Measurements from ENCODE around the gene ENGASE. TPM values are rescaled to one million over a fixed set of nuclear protein-coding genes. Genes with fewer than 3 reads are reported as not detected.

The ENGASE gene
- polyA plus RNA-seq, 1 of the 3 experiments (the other 2 are of a cell fraction): 30.1 TPM

DNA sequence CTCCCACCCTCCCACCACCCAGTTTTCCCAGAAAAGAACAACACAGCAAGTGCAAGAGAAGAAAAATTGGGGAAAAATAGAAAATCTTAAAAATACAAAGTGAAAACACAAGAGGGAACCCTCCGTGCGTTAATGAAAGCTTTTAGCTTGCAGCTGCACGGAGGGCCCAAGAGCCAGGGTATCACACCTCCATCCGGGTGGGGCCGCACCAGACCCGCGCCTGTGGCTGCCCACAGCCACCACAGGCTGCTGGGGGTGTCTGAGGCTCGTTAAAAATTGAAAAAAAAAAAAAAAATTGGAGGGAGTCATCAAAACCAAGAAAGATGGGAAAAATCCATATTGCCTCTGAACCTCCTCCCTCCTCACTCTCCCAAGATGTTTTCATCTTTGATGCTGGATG, 18.6 kb downstream of the ENGASE start:
- no peak overlapping the region for H3K27ac ChIP-seq (ENCODE audit: low read depth in 2 of 2, low read length in 1 of 2)
- H3K4me1 ChIP-seq (ENCODE audit: control insufficient read depth in 1 of 2, insufficient read depth in 2 of 2, low read depth in 1 of 2, low read length in 1 of 2): no peaks in the 10 kb centered on the region; a peak in 1 of 4 replicates
- CTCF ChIA-PET: interaction anchor here (1.3 to 45.1 kb wide), 10 partner anchors 7 to 308 kb away, joined by 3 to 1305 read pairs (median 12); no protein-coding TSS in a partner anchor
- H3K4me3 ChIP-seq (ENCODE audit: low read depth in 2 of 2, low read length in 1 of 2): no peak overlapping the region
- H3K79me2 ChIP-seq (ENCODE audit: insufficient read depth): no peaks in the 10 kb centered on the region
- TF ChIP-seq FOXJ3 (CRISPR knock-in tag; IDR thresholded peaks at IDR 0.05) (no peak), RXRA (IDR thresholded peaks at IDR 0.05; ENCODE audit: borderline replicate concordance, low read depth) (no peak), RFX5 (IDR thresholded peaks at IDR 0.05; ENCODE audit: low read length) (no peak), FOXM1 (IDR thresholded peaks at IDR 0.05; ENCODE audit: low read depth) (no peak), MXI1 (IDR thresholded peaks at IDR 0.05; ENCODE audit: low read depth, low read length) (no peak), TAF1 (IDR thresholded peaks at IDR 0.05; ENCODE audit: borderline replicate concordance, low read depth, low read length) (no peak), TCF12 (IDR thresholded peaks at IDR 0.05) (no peak), SMC3 (IDR thresholded peaks at IDR 0.05; ENCODE audit: low read depth, low read length) (no peak), NFIC (IDR thresholded peaks at IDR 0.05; ENCODE audit: borderline replicate concordance) (no peak), RAD21 (IDR thresholded peaks at IDR 0.05; ENCODE audit: low read length) (no peak), SIN3A (IDR thresholded peaks at IDR 0.05; ENCODE audit: borderline replicate concordance, low read depth, low read length) (no peak)
- H3K4me2 ChIP-seq: no peak overlapping the region
- no peaks in the 10 kb centered on the region for H3F3A ChIP-seq (replicated peaks; ENCODE audit: insufficient read depth)
- DNase-seq: no peak
- peaks cover 8% of the 10 kb centered on the region; the same call in 1 of the 2 replicates for H4K20me1 ChIP-seq (ENCODE audit: insufficient read depth)
- H3K9me2 ChIP-seq: no peaks in the 10 kb centered on the region
- H3K9ac ChIP-seq: no peak overlapping the region
- H3K36me3 ChIP-seq (replicated peaks in 1 of 2; ENCODE audit: control insufficient read depth in 1 of 2, insufficient read depth in 2 of 2, low read length in 1 of 2): no peaks in the 10 kb centered on the region
- no peak overlapping the region for H2AFZ ChIP-seq (ENCODE audit: low read depth)
- 70% methylated on average over 8 of the region's 8 CpGs for WGBS (ENCODE audit: low lambda C conversion rate)
- H3K27me3 ChIP-seq (ENCODE audit: insufficient read depth): peaks cover 19% of the 10 kb centered on the region
- H3K9me3 ChIP-seq: no peaks in the 10 kb centered on the region
- POLR2A ChIA-PET: interaction anchor here (0.6 to 1.0 kb wide), 2 partner anchors 19 to 59 kb away, joined by 3 read pairs; partner anchors contain the start of gene ENGASE

DNA sequence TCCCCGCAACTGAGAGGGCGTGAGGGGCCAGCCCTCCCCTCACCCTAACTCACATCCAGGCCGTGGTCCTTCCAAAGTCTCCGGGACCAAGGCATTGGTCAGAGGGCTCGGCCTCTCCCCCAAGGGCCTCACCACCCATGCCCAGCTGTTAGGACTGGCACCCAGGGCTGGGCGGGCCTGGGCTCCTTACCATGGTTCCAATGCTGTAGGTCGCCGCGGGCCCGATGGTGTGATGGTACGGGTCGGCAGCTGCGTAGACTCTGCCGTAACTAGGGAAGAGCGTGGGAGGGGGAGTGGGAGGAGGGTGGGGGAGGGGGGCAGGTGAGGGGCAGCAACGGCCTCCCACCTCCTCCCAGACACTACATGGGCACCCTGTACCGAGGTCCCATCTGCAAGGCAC, 19.6 kb downstream of the ENGASE start:
- H3K9me3 ChIP-seq: no peaks in the 10 kb centered on the region
- TF ChIP-seq, protein P1, sequence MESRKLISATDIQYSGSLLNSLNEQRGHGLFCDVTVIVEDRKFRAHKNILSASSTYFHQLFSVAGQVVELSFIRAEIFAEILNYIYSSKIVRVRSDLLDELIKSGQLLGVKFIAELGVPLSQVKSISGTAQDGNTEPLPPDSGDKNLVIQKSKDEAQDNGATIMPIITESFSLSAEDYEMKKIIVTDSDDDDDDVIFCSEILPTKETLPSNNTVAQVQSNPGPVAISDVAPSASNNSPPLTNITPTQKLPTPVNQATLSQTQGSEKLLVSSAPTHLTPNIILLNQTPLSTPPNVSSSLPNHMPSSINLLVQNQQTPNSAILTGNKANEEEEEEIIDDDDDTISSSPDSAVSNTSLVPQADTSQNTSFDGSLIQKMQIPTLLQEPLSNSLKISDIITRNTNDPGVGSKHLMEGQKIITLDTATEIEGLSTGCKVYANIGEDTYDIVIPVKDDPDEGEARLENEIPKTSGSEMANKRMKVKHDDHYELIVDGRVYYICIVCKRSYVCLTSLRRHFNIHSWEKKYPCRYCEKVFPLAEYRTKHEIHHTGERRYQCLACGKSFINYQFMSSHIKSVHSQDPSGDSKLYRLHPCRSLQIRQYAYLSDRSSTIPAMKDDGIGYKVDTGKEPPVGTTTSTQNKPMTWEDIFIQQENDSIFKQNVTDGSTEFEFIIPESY (IDR thresholded peaks at IDR 0.05; ENCODE audit: borderline replicate concordance, low read depth): no peak
- no peak for TF ChIP-seq RFX5 (IDR thresholded peaks at IDR 0.05; ENCODE audit: low read length)
- no peak for TF ChIP-seq YY1 (IDR thresholded peaks at IDR 0.05; ENCODE audit: low read depth)
- no peak for TF ChIP-seq TEAD4 (IDR thresholded peaks at IDR 0.05; ENCODE audit: borderline replicate concordance, insufficient read depth)
- TF ChIP-seq MEF2A (IDR thresholded peaks at IDR 0.05; ENCODE audit: borderline replicate concordance, low read depth): no peak
- TF ChIP-seq, protein P2, sequence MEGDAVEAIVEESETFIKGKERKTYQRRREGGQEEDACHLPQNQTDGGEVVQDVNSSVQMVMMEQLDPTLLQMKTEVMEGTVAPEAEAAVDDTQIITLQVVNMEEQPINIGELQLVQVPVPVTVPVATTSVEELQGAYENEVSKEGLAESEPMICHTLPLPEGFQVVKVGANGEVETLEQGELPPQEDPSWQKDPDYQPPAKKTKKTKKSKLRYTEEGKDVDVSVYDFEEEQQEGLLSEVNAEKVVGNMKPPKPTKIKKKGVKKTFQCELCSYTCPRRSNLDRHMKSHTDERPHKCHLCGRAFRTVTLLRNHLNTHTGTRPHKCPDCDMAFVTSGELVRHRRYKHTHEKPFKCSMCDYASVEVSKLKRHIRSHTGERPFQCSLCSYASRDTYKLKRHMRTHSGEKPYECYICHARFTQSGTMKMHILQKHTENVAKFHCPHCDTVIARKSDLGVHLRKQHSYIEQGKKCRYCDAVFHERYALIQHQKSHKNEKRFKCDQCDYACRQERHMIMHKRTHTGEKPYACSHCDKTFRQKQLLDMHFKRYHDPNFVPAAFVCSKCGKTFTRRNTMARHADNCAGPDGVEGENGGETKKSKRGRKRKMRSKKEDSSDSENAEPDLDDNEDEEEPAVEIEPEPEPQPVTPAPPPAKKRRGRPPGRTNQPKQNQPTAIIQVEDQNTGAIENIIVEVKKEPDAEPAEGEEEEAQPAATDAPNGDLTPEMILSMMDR (IDR thresholded peaks at IDR 0.05): no peak
- TF ChIP-seq RAD21 (IDR thresholded peaks at IDR 0.05; ENCODE audit: low read length): no peak
- no peak for TF ChIP-seq SMC3 (IDR thresholded peaks at IDR 0.05; ENCODE audit: low read depth, low read length)
- no peak for TF ChIP-seq NFIC (IDR thresholded peaks at IDR 0.05; ENCODE audit: borderline replicate concordance)
- TF ChIP-seq NRF1 (IDR thresholded peaks at IDR 0.05; ENCODE audit: low read depth, low read length): no peak
- TF ChIP-seq GABPA (IDR thresholded peaks at IDR 0.05; ENCODE audit: low read depth): no peak
- TF ChIP-seq FOXM1 (IDR thresholded peaks at IDR 0.05; ENCODE audit: low read depth): no peak
- TF ChIP-seq, protein P3, sequence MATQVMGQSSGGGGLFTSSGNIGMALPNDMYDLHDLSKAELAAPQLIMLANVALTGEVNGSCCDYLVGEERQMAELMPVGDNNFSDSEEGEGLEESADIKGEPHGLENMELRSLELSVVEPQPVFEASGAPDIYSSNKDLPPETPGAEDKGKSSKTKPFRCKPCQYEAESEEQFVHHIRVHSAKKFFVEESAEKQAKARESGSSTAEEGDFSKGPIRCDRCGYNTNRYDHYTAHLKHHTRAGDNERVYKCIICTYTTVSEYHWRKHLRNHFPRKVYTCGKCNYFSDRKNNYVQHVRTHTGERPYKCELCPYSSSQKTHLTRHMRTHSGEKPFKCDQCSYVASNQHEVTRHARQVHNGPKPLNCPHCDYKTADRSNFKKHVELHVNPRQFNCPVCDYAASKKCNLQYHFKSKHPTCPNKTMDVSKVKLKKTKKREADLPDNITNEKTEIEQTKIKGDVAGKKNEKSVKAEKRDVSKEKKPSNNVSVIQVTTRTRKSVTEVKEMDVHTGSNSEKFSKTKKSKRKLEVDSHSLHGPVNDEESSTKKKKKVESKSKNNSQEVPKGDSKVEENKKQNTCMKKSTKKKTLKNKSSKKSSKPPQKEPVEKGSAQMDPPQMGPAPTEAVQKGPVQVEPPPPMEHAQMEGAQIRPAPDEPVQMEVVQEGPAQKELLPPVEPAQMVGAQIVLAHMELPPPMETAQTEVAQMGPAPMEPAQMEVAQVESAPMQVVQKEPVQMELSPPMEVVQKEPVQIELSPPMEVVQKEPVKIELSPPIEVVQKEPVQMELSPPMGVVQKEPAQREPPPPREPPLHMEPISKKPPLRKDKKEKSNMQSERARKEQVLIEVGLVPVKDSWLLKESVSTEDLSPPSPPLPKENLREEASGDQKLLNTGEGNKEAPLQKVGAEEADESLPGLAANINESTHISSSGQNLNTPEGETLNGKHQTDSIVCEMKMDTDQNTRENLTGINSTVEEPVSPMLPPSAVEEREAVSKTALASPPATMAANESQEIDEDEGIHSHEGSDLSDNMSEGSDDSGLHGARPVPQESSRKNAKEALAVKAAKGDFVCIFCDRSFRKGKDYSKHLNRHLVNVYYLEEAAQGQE (IDR thresholded peaks at IDR 0.05; ENCODE audit: low read depth, low read length): no peak
- TF ChIP-seq GATA2 (CRISPR knock-in tag; IDR thresholded peaks at IDR 0.05): no peak

More for the DNA sequence above, 19.6 kb downstream of the ENGASE start:
- H3K27me3 ChIP-seq (ENCODE audit: insufficient read depth): peaks cover 29% of the 10 kb centered on the region
- H3K9ac ChIP-seq: no peak overlapping the region
- 80% methylated on average over 17 of the region's 17 CpGs for WGBS (ENCODE audit: low lambda C conversion rate)
- no peak overlapping the region for H3K4me3 ChIP-seq (ENCODE audit: low read depth in 2 of 2, low read length in 1 of 2)
- no peaks in the 10 kb centered on the region for H3F3A ChIP-seq (replicated peaks; ENCODE audit: insufficient read depth)
- no peak overlapping the region for H2AFZ ChIP-seq (ENCODE audit: low read depth)
- POLR2A ChIA-PET: no interaction called here
- no peaks in the 10 kb centered on the region for H4K20me1 ChIP-seq (ENCODE audit: insufficient read depth)
- DNase-seq: no peak
- H3K4me1 ChIP-seq (ENCODE audit: control insufficient read depth in 1 of 2, insufficient read depth in 2 of 2, low read depth in 1 of 2, low read length in 1 of 2): no peaks in the 10 kb centered on the region; a peak in 1 of 4 replicates
- H3K9me2 ChIP-seq: no peaks in the 10 kb centered on the region
- H3K27ac ChIP-seq (ENCODE audit: low read depth in 2 of 2, low read length in 1 of 2): no peak overlapping the region
- no peaks in the 10 kb centered on the region for H3K79me2 ChIP-seq (ENCODE audit: insufficient read depth)
- no peak overlapping the region for H3K4me2 ChIP-seq
- no peaks in the 10 kb centered on the region for H3K36me3 ChIP-seq (replicated peaks in 1 of 2; ENCODE audit: control insufficient read depth in 1 of 2, insufficient read depth in 2 of 2, low read length in 1 of 2)
- CTCF ChIA-PET: interaction anchor here (0.7 to 45.1 kb wide), 17 partner anchors 8 to 614 kb away, joined by 3 to 1305 read pairs (median 7); no protein-coding TSS in a partner anchor
